Measurements from ENCODE around the gene TAP2.

GRCh38 chr6:32887616-32888015 is 49.1 kb upstream of the TAP2 start:
- no peak for TF ChIP-seq CTCF (IDR thresholded peaks at IDR 0.05; ENCODE audit: low read length)
- no peak for TF ChIP-seq EZH2 (IDR thresholded peaks at IDR 0.05; ENCODE audit: borderline replicate concordance, low read length)

Data from OCI-LY1 (cell line).